ENCODE data around the gene MED15.
"Not testable (repeated sequence)": the region's sequence is repeated elsewhere in the genome, so short reads cannot be mapped to it uniquely, and the experiment has no call there.

Gene MED15

GRCh38 chr22:20469110-20469868, 38.1 kb upstream of the MED15 start:
- H3K36me3 ChIP-seq (ENCODE audit: control insufficient read depth, insufficient read depth, low read length) = peaks cover 22% of the 10 kb centered on the region

GRCh38 chr22:20470525-20470924, 36.9 kb upstream of the MED15 start:
- H3K9me3 ChIP-seq (ENCODE audit: control insufficient read depth, insufficient read depth, low read depth, low read length); H3K4me1 ChIP-seq (ENCODE audit: control insufficient read depth, insufficient read depth, low read length); H3K9ac ChIP-seq (ENCODE audit: low read length); H3K27ac ChIP-seq (ENCODE audit: low read depth, low read length); H3K4me3 ChIP-seq (ENCODE audit: low read depth, low read length); H3K27me3 ChIP-seq (ENCODE audit: control insufficient read depth, insufficient read depth, low read length): not testable (repeated sequence)
- H3K36me3 ChIP-seq (ENCODE audit: control insufficient read depth, insufficient read depth, low read length) = peaks cover 15% of the 10 kb centered on the region

More at GRCh38 chr22:20469110-20469868, 38.1 kb upstream of the MED15 start:
- H3K4me3 ChIP-seq (ENCODE audit: low read depth, low read length) = no peak overlapping the region
- peaks cover under 1% of the 10 kb centered on the region; the same call in 1 of the 2 replicates for H3K4me1 ChIP-seq (ENCODE audit: control insufficient read depth, insufficient read depth, low read length)
- H3K27me3 ChIP-seq (ENCODE audit: control insufficient read depth, insufficient read depth, low read length) = no peaks in the 10 kb centered on the region
- no peak overlapping the region for H3K9ac ChIP-seq (ENCODE audit: low read length)
- no peak overlapping the region for H3K27ac ChIP-seq (ENCODE audit: low read depth, low read length)
- H3K9me3 ChIP-seq (ENCODE audit: control insufficient read depth, insufficient read depth, low read depth, low read length) = no peaks in the 10 kb centered on the region

GRCh38 chr22:20471126-20471833, 36.1 kb upstream of the MED15 start:
- no peak overlapping the region for H3K27ac ChIP-seq (ENCODE audit: low read depth, low read length)

GRCh38 chr22:20472629-20473442, 34.6 kb upstream of the MED15 start:
- Histone ChIP-seq H3K4me3 (ENCODE audit: low read depth, low read length) (no peak overlapping the region), H3K9me3 (ENCODE audit: control insufficient read depth, insufficient read depth, low read depth, low read length) (no peaks in the 10 kb centered on the region), H3K27ac (ENCODE audit: low read depth, low read length) (no peak overlapping the region), H3K36me3 (ENCODE audit: control insufficient read depth, insufficient read depth, low read length) (peaks cover 15% of the 10 kb centered on the region), H3K4me1 (ENCODE audit: control insufficient read depth, insufficient read depth, low read length) (no peaks in the 10 kb centered on the region), H3K27me3 (ENCODE audit: control insufficient read depth, insufficient read depth, low read length) (no peaks in the 10 kb centered on the region), H3K9ac (ENCODE audit: low read length) (no peak overlapping the region)

More at GRCh38 chr22:20471126-20471833, 36.1 kb upstream of the MED15 start:
- Histone ChIP-seq H3K27me3 (ENCODE audit: control insufficient read depth, insufficient read depth, low read length) (no peaks in the 10 kb centered on the region), H3K9ac (ENCODE audit: low read length) (no peak overlapping the region), H3K4me1 (ENCODE audit: control insufficient read depth, insufficient read depth, low read length) (no peaks in the 10 kb centered on the region), H3K4me3 (ENCODE audit: low read depth, low read length) (no peak overlapping the region), H3K9me3 (ENCODE audit: control insufficient read depth, insufficient read depth, low read depth, low read length) (no peaks in the 10 kb centered on the region), H3K36me3 (ENCODE audit: control insufficient read depth, insufficient read depth, low read length) (peaks cover 15% of the 10 kb centered on the region)

GRCh38 chr22:20475115-20475436, 32.3 kb upstream of the MED15 start:
- no peaks in the 10 kb centered on the region for H3K9me3 ChIP-seq (ENCODE audit: control insufficient read depth, insufficient read depth, low read depth, low read length)
- no peaks in the 10 kb centered on the region for H3K4me1 ChIP-seq (ENCODE audit: control insufficient read depth, insufficient read depth, low read length)
- peaks cover 12% of the 10 kb centered on the region for H3K36me3 ChIP-seq (ENCODE audit: control insufficient read depth, insufficient read depth, low read length)
- no peak overlapping the region for H3K4me3 ChIP-seq (ENCODE audit: low read depth, low read length)
- no peak overlapping the region for H3K9ac ChIP-seq (ENCODE audit: low read length)
- no peak overlapping the region for H3K27ac ChIP-seq (ENCODE audit: low read depth, low read length)
- no peaks in the 10 kb centered on the region for H3K27me3 ChIP-seq (ENCODE audit: control insufficient read depth, insufficient read depth, low read length)

GRCh38 chr22:20475569-20475968, 31.8 kb upstream of the MED15 start:
- not testable (repeated sequence) for H3K9me3 ChIP-seq (ENCODE audit: control insufficient read depth, insufficient read depth, low read depth, low read length); H3K27ac ChIP-seq (ENCODE audit: low read depth, low read length); H3K27me3 ChIP-seq (ENCODE audit: control insufficient read depth, insufficient read depth, low read length); H3K4me1 ChIP-seq (ENCODE audit: control insufficient read depth, insufficient read depth, low read length); H3K36me3 ChIP-seq (ENCODE audit: control insufficient read depth, insufficient read depth, low read length); H3K9ac ChIP-seq (ENCODE audit: low read length); H3K4me3 ChIP-seq (ENCODE audit: low read depth, low read length)

GRCh38 chr22:20478059-20478458, 29.4 kb upstream of the MED15 start:
- H3K27me3 ChIP-seq (ENCODE audit: control insufficient read depth, insufficient read depth, low read length); H3K36me3 ChIP-seq (ENCODE audit: control insufficient read depth, insufficient read depth, low read length); H3K27ac ChIP-seq (ENCODE audit: low read depth, low read length); H3K4me1 ChIP-seq (ENCODE audit: control insufficient read depth, insufficient read depth, low read length); H3K9ac ChIP-seq (ENCODE audit: low read length); H3K4me3 ChIP-seq (ENCODE audit: low read depth, low read length); H3K9me3 ChIP-seq (ENCODE audit: control insufficient read depth, insufficient read depth, low read depth, low read length): not testable (repeated sequence)

GRCh38 chr22:20479612-20480196, 27.7 kb upstream of the MED15 start:
- no peaks in the 10 kb centered on the region for H3K36me3 ChIP-seq (ENCODE audit: control insufficient read depth, insufficient read depth, low read length)
- no peaks in the 10 kb centered on the region for H3K27me3 ChIP-seq (ENCODE audit: control insufficient read depth, insufficient read depth, low read length)
- no peak overlapping the region for H3K9ac ChIP-seq (ENCODE audit: low read length)
- no peak overlapping the region for H3K27ac ChIP-seq (ENCODE audit: low read depth, low read length)
- H3K4me1 ChIP-seq (ENCODE audit: control insufficient read depth, insufficient read depth, low read length) = no peaks in the 10 kb centered on the region
- H3K9me3 ChIP-seq (ENCODE audit: control insufficient read depth, insufficient read depth, low read depth, low read length) = no peaks in the 10 kb centered on the region
- no peak overlapping the region for H3K4me3 ChIP-seq (ENCODE audit: low read depth, low read length)

GRCh38 chr22:20483143-20483506, 24.3 kb upstream of the MED15 start:
- H3K9ac ChIP-seq (ENCODE audit: low read length); H3K4me3 ChIP-seq (ENCODE audit: low read depth, low read length); H3K9me3 ChIP-seq (ENCODE audit: control insufficient read depth, insufficient read depth, low read depth, low read length); H3K36me3 ChIP-seq (ENCODE audit: control insufficient read depth, insufficient read depth, low read length); H3K4me1 ChIP-seq (ENCODE audit: control insufficient read depth, insufficient read depth, low read length); H3K27me3 ChIP-seq (ENCODE audit: control insufficient read depth, insufficient read depth, low read length); H3K27ac ChIP-seq (ENCODE audit: low read depth, low read length): not testable (repeated sequence)

GRCh38 chr22:20483771-20484170, 23.6 kb upstream of the MED15 start:
- Histone ChIP-seq H3K9me3 (ENCODE audit: control insufficient read depth, insufficient read depth, low read depth, low read length) (no peaks in the 10 kb centered on the region), H3K4me1 (ENCODE audit: control insufficient read depth, insufficient read depth, low read length) (no peaks in the 10 kb centered on the region), H3K27ac (ENCODE audit: low read depth, low read length) (no peak overlapping the region), H3K4me3 (ENCODE audit: low read depth, low read length) (no peak overlapping the region), H3K27me3 (ENCODE audit: control insufficient read depth, insufficient read depth, low read length) (no peaks in the 10 kb centered on the region), H3K36me3 (ENCODE audit: control insufficient read depth, insufficient read depth, low read length) (no peaks in the 10 kb centered on the region), H3K9ac (ENCODE audit: low read length) (no peak overlapping the region)

All from HUES6 (cell line).